ENCODE data around the gene DAB1.

DAB1 gene

DNA sequence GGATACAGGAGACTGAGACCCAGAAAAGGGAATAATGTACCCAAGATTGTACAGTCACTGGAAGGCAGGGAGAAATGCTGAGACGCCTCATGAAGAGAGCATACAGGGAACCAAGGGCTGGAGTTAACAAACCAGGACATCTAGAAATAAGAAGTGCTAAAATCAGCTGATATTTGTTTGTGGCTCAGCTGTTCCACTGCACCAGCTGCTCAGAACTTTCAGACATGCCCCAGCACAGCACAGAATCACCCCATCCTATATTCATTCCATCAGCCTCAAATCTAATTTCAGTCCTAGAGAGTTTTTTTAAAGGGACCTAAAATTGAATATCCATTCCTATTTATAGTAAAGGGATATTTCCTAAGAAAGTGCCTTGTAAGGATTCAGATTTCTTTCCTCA lies 60.2 kb downstream of the DAB1 start:
- H3K4me3 ChIP-seq (ENCODE audit: low read length): no peak overlapping the region
- DNase-seq (ENCODE audit: low read depth): no peak
- TF ChIP-seq, protein P1, sequence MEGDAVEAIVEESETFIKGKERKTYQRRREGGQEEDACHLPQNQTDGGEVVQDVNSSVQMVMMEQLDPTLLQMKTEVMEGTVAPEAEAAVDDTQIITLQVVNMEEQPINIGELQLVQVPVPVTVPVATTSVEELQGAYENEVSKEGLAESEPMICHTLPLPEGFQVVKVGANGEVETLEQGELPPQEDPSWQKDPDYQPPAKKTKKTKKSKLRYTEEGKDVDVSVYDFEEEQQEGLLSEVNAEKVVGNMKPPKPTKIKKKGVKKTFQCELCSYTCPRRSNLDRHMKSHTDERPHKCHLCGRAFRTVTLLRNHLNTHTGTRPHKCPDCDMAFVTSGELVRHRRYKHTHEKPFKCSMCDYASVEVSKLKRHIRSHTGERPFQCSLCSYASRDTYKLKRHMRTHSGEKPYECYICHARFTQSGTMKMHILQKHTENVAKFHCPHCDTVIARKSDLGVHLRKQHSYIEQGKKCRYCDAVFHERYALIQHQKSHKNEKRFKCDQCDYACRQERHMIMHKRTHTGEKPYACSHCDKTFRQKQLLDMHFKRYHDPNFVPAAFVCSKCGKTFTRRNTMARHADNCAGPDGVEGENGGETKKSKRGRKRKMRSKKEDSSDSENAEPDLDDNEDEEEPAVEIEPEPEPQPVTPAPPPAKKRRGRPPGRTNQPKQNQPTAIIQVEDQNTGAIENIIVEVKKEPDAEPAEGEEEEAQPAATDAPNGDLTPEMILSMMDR (conservative IDR thresholded peaks at IDR 0.05; ENCODE audit: low read depth, low read length): no peak

DNA sequence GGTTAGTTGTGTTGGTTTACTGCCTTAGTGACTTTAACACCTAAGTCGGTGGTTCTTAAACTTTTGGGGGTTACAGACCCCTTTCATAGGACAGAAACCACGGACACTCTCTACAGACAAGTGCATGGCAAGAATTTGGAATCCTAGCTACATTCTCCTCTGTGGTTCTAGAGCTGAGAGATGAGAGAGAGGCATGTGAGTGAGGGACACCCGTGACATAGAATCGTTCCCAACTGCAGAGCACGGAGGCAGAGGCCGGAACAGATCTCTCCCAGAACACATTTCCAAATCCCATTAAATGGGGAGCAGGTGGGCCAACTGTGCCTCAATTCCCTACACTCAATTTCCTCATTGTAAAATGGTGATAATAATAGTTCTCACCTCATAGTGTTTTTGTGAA lies 60.7 kb downstream of the DAB1 start:
- TF ChIP-seq, protein P1 (conservative IDR thresholded peaks at IDR 0.05; ENCODE audit: low read depth, low read length): no peak
- H3K4me3 ChIP-seq (ENCODE audit: low read length): no peak overlapping the region
- no peak for DNase-seq (ENCODE audit: low read depth)

DNA sequence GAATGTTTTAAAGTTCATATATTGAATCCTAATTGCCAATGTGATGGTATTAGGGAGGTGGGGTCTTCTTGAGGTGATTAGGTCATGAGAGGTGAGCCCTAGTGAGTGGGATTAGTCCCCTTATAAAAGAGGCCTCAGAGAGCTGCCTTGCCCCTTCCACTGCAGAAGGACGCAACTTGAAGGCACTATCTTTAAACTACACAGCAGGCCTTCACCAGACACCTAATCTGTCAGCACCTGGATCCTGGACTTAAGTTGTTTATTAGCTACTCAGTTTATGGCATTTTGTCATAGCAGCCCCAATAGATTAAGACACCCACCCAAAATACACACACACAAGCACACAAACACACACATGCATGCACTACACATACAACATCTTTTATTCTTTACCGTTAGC lies 61.4 kb downstream of the DAB1 start:
- no peak for DNase-seq (ENCODE audit: low read depth)
- TF ChIP-seq, protein P1 (conservative IDR thresholded peaks at IDR 0.05; ENCODE audit: low read depth, low read length): no peak
- H3K4me3 ChIP-seq (ENCODE audit: low read length): no peak overlapping the region

DNA sequence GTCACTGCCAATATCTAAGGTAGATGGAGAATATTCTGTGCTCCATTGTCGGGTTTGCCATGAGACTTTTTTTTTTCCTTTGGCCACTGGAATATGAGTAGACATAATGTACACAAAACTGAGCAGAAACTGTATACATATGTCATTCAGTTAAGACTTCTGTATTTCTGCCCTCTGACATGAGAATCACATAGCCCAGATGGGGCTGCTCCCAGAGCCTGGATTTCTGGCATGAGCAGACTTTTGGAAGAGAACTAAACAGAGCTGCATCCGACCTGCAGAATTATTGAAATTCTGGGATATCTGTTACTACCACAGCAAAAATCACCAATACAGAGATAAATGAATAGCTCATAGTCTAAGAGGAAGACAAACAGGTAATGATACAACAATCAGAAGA lies 62.3 kb downstream of the DAB1 start:
- H3K4me3 ChIP-seq (ENCODE audit: low read length): no peak overlapping the region
- no peak for DNase-seq (ENCODE audit: low read depth)
- TF ChIP-seq, protein P1 (conservative IDR thresholded peaks at IDR 0.05; ENCODE audit: low read depth, low read length): no peak

DNA sequence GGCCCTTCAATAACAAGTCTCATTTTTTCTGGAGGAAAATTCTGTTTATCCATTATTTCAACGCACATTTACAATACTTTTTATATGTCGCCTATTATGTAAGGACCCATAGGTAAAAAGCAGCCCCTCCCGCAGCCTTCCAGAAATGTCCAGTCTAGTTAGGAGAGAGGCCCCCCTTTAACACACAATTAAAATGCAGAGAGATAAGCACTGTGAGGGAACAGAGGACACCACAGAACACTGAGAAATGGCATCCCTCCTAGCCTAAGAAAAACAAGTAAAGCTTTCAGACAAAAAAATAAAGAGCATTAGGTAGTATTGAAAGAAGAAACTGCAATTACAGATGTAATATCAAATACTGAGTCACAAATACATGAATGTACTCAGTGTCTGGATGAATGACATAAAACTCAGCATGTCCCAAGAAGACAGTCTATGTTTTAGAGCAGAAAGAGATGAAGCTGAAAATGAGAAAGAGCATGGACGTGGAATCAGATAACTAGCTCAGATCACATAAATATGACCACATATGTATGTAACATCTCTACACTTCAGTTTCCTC lies 62.9 kb downstream of the DAB1 start:
- H3K4me3 ChIP-seq (ENCODE audit: low read length): no peak overlapping the region
- TF ChIP-seq, protein P1 (conservative IDR thresholded peaks at IDR 0.05; ENCODE audit: low read depth, low read length): no peak
- no peak for DNase-seq (ENCODE audit: low read depth)

DNA sequence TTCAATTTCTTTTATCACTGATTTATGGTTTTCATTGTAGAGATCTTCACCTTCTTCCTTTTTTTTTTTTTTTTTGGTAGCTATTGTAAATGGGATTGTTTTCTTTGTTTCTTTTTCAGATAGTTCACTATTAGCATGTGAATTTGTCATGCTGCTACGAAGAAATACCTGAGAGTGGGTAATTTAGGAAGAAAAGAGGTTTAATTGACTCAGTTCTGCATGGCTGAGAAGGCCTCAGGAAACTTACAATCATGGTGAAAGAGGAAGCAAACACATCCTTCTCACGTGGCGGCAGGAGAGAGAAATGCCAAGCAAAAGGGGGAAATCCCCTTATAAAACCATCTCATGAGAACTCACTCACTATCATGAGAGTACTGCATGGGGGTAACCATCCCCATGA lies 66.4 kb downstream of the DAB1 start:
- no peak for DNase-seq (ENCODE audit: low read depth)
- TF ChIP-seq, protein P1 (conservative IDR thresholded peaks at IDR 0.05; ENCODE audit: low read depth, low read length): no peak

DNA sequence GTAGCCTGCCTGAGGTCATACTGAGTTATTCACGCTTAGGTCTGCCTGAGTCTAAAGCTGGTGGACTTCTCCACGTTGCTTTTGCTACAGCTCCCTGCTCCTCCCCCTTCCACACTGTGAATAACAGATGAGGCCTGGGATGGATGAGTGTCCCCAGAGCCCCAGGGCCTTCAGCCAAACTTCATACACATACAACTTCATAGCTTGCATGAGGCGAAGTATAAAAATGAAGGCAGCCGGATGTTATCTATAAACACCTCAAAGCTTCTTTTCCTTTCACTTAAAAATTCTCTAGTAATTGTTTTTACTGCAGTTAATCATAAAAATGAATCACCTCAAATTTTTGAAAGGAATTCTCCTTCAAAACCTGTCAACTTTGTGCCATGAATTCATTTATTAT lies 70.2 kb downstream of the DAB1 start:
- TF ChIP-seq, protein P1 (conservative IDR thresholded peaks at IDR 0.05; ENCODE audit: low read depth, low read length): no peak
- H3K4me3 ChIP-seq (ENCODE audit: low read length): no peak overlapping the region
- no peak for DNase-seq (ENCODE audit: low read depth)

More for the DNA sequence above, 66.4 kb downstream of the DAB1 start:
- no peak overlapping the region for H3K4me3 ChIP-seq (ENCODE audit: low read length)

All from retinal pigment epithelial cell (primary cell).